ENCODE results near the gene COL4A4.
A peak's percentile ranks its signal among the peaks of the same experiment; 100 is the strongest.

The COL4A4 gene

DNA sequence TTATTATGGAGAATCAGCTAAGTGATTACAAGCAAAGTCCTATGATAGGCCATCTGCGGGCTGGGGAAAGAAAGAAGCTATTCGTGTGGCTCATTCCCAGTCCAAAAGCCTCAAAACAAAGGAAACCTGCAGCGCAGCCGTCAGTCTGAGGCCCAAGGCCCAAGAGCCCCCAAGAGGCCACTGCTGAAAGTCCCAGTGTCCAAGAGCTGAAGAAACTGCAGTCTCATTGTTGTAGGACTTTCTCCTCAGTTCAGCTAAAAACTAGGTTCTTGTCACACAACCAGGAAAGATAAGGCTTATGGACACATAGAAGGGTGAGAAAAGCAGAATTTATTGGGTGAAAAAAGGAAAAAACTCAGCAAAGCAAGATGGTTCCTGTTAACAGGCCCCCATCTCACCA is 185.0 kb downstream of the COL4A4 start:
- DNase-seq = no peak

DNA sequence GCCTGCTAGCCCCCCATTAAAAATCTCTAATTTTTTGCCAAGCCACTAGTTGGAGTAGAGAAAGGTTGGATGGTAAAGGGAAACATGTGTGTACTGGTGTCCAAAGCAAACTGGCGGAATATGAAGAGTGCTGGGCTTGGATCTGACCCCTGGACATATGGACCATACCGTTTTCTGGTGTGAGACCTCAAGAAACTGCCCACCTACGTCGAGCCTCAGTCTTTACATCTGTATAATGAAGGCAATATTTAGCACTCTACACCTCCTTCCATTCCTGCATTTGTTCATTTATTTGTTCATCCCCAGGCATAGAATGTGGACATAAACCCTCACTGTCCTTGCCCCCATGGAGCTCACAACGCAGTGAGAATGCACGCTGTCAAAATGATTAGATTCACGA is 185.7 kb downstream of the COL4A4 start:
- DNase-seq = no peak

DNA sequence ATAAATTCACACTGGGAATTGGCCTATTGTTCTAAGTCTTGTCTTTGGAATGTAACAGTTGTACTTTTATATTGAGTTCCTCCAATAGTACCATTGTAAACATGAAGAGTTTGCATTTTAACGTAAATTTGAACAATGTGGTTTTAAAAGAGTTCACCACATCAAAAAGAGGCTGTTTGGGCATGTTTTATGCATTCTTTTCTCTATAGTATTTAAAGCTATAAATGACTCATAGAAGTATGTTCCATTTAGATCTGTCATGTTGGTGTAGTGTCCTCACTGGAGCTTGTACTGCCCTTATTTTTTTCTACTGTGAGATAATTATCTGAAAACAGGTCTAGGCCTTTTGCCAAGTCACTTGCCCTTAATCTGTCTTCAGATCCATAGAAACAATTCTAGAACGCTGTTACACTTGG is 186.2 kb downstream of the COL4A4 start:
- peak; percentile 6 to 46 for DNase-seq

DNA sequence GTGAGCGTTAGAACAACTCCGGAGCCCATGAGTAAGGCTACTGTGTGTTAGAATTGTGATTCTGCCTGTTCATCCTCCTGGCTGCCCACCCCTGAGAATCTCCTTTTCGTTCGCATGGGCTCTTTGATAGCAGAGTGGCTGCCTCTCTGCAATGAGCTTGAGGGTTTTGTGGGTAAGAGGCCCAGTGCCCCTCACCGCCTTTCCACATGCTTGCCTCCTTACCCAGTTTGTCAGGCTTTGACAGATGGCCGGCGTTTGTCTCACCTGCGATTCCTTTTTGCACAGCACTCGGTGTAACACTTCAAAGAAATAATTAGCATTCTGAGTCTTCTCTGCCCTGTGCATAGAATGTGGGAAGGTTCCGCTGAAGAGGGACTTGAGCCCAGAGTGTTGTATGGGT is 190.2 kb downstream of the COL4A4 start:
- DNase-seq = no peak

DNA sequence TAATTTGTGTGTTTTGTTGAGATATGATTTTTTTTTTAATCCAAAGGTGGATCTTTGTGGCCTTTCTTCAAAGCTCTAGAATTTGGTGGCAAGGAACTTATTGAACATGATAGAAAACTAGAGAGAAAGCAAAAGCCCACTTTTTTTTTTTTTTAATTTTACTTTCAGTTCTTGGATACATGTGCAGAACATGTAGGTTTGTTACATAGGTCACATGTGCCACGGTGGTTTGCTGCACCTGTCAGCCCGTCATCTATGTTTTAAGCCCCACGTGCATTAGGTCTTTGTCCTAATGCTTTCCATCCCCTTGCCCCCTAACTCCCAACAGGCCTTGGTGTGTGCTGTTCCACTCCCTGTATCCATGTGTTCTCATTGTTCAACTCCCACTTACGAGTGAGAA is 192.2 kb downstream of the COL4A4 start:
- no peak for DNase-seq

DNA sequence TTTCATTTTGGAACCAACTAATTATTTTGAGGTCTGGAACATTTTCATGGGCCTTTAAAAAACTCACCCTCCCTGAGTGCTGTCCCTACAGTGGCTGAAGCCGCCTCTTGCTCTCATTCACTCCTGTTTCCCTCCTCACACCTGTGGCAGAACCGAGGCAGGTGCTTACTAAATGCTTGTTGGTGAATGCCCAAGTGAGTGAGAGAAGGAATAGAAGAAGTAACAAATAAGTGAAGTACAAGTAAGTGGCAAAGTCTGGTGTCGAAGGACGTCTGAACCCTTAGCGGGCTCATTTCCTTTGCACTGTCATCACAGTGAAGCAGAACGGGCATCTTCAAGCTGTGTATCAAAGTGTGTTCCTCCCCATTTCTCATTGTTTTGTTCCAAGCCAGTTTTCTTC is 192.9 kb downstream of the COL4A4 start:
- no peak for DNase-seq

DNA sequence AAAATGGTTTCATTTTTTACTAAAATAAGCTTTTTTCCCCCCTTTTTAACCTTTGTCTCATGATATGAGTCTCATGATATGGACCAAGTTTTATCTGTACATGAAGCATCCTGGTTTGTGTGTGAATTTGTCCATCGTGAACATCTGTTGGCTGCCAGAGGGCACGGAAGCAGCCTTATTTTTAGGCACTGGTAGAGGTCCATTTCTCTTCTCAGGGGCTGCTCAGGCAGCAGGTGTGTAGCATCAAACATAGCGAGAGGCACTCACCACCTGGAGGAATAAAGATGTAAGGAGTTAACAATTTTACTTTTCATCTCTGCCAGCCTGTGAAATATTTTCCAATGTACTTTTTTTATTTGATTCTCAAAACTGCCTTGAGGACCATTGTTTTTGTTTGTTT is 193.6 kb downstream of the COL4A4 start:
- DNase-seq = no peak

DNA sequence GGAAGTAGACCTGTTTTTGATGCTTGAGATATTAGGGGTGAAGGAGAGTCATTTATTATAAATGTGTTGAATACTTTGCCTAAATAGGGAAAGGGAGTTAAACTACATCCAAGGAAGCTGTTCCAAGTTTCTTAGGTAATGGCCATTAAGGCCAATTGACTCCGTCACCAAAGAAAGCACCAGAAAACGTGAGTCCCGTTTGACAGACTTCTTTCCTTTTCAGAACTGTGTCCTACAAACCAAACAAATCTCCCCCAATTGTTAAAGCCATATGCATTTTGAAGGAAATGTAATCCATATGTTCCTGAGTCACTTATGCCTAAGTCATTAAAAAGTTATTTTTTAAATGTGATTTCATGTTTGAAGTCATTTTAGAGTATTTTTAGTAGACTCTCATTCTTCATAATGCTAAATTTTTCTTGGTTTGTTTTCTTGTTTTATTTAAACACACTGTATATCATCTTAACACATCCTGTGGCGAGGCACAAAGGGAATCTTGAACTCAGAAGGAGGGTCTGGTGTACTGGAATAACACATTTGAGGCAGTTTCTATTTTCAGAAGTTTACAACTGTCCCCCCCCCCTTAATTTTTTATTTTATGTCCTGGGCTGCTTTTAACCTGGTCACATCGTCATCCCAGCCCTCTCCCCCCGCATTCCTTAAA is 194.5 kb downstream of the COL4A4 start:
- DNase-seq = no peak

DNA sequence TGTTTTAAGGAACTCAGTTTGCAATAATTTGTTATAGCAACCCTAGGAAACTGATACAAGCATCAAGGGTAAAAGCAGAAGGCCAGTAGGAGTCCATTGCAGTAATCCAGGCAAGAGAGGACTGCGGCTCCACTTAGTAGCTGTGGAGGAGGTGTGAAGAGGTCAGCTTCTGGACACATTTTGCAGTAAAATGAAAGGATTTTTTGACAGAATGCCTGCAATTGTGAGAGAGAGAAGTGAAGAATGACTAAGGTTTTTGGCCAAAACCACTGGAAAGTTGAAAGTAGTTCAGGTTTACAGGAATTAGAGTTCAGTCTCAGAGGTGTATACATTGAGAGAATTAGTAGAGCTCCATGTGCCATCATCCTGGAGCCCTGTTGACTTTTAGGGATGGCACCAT is 198.6 kb downstream of the COL4A4 start:
- no peak for DNase-seq

DNA sequence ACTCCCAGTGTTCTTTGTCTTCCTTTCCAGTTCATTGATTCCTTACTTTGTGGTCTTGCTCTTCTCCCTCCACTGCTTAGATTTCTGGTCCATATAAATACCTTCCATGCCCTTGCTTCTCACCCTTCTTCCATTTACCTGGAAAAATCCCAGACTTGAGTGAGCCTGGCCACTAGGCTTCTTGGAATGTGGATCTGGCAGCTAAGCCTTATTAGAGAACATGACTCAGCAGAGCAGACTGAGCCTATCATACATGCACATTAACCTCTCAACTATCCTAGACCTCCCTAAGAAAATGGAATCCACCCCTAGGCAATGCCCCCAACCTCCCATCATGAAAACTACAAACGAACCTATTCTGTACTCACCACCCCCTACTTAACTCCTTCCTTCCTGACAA is 200.5 kb downstream of the COL4A4 start:
- DNase-seq = no peak

DNA sequence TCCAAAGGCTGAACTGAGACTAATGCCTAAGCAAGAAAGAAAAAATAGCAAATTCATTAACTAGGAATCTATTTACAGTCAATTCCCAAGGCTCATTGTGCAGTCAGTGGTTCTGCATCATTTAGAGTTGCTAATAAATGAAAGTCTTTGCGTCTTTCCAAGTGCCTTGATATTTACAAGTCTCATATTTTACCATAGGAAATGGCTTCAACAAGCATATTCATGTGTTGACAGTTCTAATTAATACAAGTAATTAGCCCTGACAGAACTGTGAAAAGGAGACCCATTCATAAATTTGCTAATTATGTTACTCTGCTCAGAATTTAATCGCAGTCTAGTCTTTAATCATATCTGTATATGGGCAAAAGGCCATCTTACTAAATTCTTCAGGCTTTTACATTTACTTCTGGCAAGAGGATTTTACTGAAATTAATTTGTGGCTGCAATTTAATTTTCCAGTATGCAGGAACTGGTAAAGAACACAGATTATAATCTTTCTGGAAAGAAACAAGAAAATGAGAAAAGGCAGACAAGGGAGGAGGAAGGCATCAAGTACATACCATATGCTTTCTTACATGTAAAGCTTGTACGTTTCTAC is 201.7 kb downstream of the COL4A4 start:
- DNase-seq = no peak

DNA sequence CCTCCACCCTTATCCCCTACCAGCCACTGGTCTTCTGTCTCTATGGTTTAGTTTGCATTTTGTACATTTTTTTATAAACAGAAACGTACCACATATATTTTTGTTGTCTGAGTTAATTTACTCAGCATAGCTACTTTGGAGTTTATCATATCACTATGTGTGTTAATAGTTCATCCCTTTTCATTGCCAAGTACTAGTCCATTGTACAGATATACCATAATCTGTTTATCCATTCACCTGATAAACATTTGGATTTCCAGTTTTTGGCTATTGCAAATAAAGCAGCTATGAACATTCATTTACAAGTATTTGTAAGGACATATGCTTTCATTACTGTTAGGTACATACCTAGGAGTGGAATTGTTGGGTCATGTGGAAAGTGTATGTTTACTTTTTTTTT is 204.6 kb downstream of the COL4A4 start:
- DNase-seq = no peak

DNA sequence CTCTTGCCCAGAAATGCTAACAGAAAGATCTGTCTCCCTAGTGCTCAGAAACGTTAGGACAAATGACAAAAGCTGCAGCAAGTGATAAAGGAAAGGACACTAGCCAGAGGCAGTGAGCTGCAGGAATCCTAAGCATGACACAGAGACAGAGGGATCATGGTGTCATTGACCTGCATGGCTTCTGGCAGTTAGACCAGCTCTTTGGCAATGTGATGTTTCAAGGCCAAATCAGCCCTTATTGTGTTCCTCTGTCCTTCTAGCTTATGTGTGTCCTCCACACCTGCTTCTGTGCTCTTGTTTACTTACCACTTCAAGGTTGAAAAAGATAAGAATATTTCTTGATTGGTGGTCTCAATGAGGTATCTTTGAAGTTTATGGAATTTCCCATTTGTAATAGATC is 207.3 kb downstream of the COL4A4 start:
- no peak for DNase-seq

DNA sequence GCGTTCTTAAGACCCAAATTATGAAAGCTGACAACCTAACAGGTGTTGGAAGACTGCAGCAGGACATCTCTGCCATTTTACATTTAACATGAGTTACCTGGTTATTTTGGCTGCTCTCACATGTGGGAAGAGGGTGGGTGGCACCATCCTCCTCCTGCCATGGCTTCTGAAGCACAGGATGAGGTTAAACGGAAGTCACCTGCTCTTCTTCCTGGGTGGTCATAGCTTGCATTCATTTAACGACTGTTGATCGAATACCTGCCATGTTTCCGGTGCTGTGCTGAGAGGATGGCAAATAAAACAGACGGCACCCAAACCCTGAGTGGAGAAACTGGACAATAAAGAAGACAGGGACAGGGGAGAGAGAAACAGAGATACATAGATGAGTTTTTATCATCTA is 210.2 kb downstream of the COL4A4 start:
- no peak for DNase-seq

DNA sequence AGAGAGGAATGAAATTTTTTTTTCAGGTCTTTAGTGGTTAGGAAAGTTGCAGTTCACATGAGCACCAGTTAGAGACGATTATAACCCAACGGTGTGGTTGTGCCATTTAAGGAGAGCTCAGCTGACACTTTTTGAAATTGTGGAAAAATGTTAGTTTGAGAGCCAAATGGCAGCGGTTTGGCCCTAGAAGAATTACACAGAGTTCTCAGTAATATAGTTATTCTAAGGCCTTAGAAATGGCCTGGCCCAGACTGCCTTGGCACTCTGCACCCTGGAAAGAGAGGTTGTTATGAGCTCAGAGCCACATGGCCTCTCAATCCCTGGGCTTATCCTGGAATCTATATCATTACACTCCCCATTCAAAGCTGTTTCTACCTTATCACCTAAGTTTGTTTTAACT is 210.8 kb downstream of the COL4A4 start:
- no peak for DNase-seq

Measured in NCI-H2081 (cell line).